HG02642 (cell line): ENCODE measurements around the gene CSK.

Source experiments
- ATAC-seq: cut with Tn5 transposase; IDR thresholded peaks from one replicate; pipeline ENCODE4 v1.9.1; 2021; ENCODE audit warnings: mild to moderate bottlenecking; ENCODE audit not compliant: unreplicated experiment, poor library complexity

CSK gene

GRCh38 chr15:74799255-74799855 lies 17.5 kb downstream of the CSK start:
- ATAC-seq: no peak

- peak; percentile 67 for ATAC-seq
Measured at GRCh38 chr15:74799856-74800558, 18.1 kb downstream of the CSK start.

- ATAC-seq: no peak
Measured at GRCh38 chr15:74800559-74801094, 18.7 kb downstream of the CSK start.

- no peak for ATAC-seq
Measured at GRCh38 chr15:74801311-74801997, 19.6 kb downstream of the CSK start.

GRCh38 chr15:74802290-74802689 lies 20.4 kb downstream of the CSK start:
- no peak for ATAC-seq

GRCh38 chr15:74802862-74803447 lies 21.1 kb downstream of the CSK start:
- ATAC-seq: no peak

GRCh38 chr15:74804935-74805334 lies 23.1 kb downstream of the CSK start:
- ATAC-seq: no peak

GRCh38 chr15:74807282-74807681 lies 25.4 kb downstream of the CSK start:
- no peak for ATAC-seq

- ATAC-seq: no peak
Measured at GRCh38 chr15:74808078-74808839, 26.4 kb downstream of the CSK start.

GRCh38 chr15:74808840-74809229 lies 27.0 kb downstream of the CSK start:
- no peak for ATAC-seq

GRCh38 chr15:74809242-74809641 lies 27.4 kb downstream of the CSK start:
- no peak for ATAC-seq

GRCh38 chr15:74809956-74810355 lies 28.1 kb downstream of the CSK start:
- ATAC-seq: no peak

- no peak for ATAC-seq
Measured at GRCh38 chr15:74812533-74812932, 30.7 kb downstream of the CSK start, which contains the start of gene LMAN1L. LMAN1L (plus strand) TSS chr15:74812835; CDS start chr15:74812855, 20 bp downstream.

GRCh38 chr15:74815121-74815934 lies 33.4 kb downstream of the CSK start:
- no peak for ATAC-seq

- no peak for ATAC-seq
Measured at GRCh38 chr15:74815961-74816360, 34.1 kb downstream of the CSK start.

- no peak for ATAC-seq
Measured at GRCh38 chr15:74816624-74817369, 34.9 kb downstream of the CSK start.

GRCh38 chr15:74817370-74817737 lies 35.5 kb downstream of the CSK start:
- ATAC-seq: no peak

- no peak for ATAC-seq
Measured at GRCh38 chr15:74820056-74820455, 38.2 kb downstream of the CSK start.
